HepG2 (cell line): Measurements from ENCODE around the gene LGI4. TPM values are rescaled to one million over a fixed set of nuclear protein-coding genes. Genes with fewer than 3 reads are reported as not detected.
A peak's percentile ranks its signal among the peaks of the same experiment; 100 is the strongest.

Experiments
- ATAC-seq: fragments of 200-7000 bp; cut with Tn5 transposase; 3 replicates; pipeline ENCODE4 v1.9.1; 2020; ENCODE audit warnings: mild to moderate bottlenecking, moderate library complexity
- BruUV-seq: library from RNA; stranded (reverse); fragments of 400-500 nt; replicated peaks from 2 replicates; lab custom pipeline; 2021; lab: Mats Ljungman, UMichigan
- CTCF ChIA-PET: fragments of 300-600 bp; formaldehyde crosslinking; extraction: SDS; loops from one replicate; lab custom pipeline; 2021; ENCODE audit warnings: low total read pairs, inconsistent platforms, low intra/inter-chr PET ratio; lab: Yijun Ruan, JAX
- POLR2A ChIA-PET: fragments of 350-600 bp; sonication (Branson Sonifier 250); formaldehyde crosslinking; loops from one replicate; lab custom pipeline; 2020; ENCODE audit warnings: antibody characterized with exemption, inconsistent platforms; lab: Yijun Ruan, JAX
- DNase-seq: peaks from one replicate; pipeline ENCODE4 v3.0.0-alpha.2; 2015; ENCODE audit warnings: low spot score
- FAIRE-seq: peaks from 3 replicates; lab custom pipeline; 2011; peaks lifted over from hg19 to GRCh38; lab: Jason Lieb, UNC
- H2AFZ ChIP-seq: one replicate; pipeline ENCODE4 v1.6.1; 2011; ENCODE audit warnings: low read length, inconsistent platforms
- H3K27ac ChIP-seq: fragments of 300-600 bp; 3 replicates; pipeline ENCODE4 v1.8.0; 2011; ENCODE audit warnings: mixed run types, mild to moderate bottlenecking, mixed read lengths, low read length, inconsistent platforms; ENCODE audit not compliant: insufficient read depth; ENCODE audit errors: extremely low read length
- H3K27me3 ChIP-seq, 2 experiments: fragments of 200-600 bp in 1 of 2; 2 replicates in 1 of 2; 3 replicates in 1 of 2; pipeline versions ENCODE4 v1.6.0 to v1.8.0; 2011; ENCODE audit warnings: low read length in 2 of 2, mild to moderate bottlenecking in 2 of 2, moderate library complexity in 2 of 2, inconsistent platforms in 1 of 2; ENCODE audit not compliant: insufficient read depth in 2 of 2, control insufficient read depth in 1 of 2
- H3K36me3 ChIP-seq, 2 experiments: fragments of 200-600 bp in 1 of 2; replicated peaks in 1 of 2; 2 replicates in 1 of 2; 3 replicates in 1 of 2; pipeline versions ENCODE4 v1.5.1 to v1.8.0; 2011; ENCODE audit warnings: low read length in 2 of 2, inconsistent platforms in 1 of 2; ENCODE audit not compliant: insufficient read depth in 2 of 2, control insufficient read depth in 1 of 2
- H3K4me1 ChIP-seq: 2 replicates; pipeline ENCODE4 v1.5.1; 2012; ENCODE audit warnings: low read length, inconsistent platforms; ENCODE audit not compliant: insufficient read depth
- H3K4me2 ChIP-seq: 2 replicates; pipeline ENCODE4 v1.6.0; 2011; ENCODE audit warnings: low read depth, low read length, inconsistent platforms
- H3K4me3 ChIP-seq, 3 experiments: fragments of 200-600 bp in 1 of 3; sonication (generic), shearing (Covaris generic) in 1 of 3; replicated peaks in 1 of 3; 2 replicates each; pipeline ENCODE4 v1.5.1; 2011 to 2016; ENCODE audit warnings: low read length in 3 of 3, inconsistent platforms in 2 of 3, low read depth in 2 of 3, mild to moderate bottlenecking in 2 of 3, control low read depth in 1 of 3, mixed read lengths in 1 of 3; ENCODE audit not compliant: insufficient read depth in 1 of 3
- H3K79me2 ChIP-seq: one replicate; pipeline ENCODE4 v1.6.1; 2011; ENCODE audit warnings: low read length, inconsistent platforms; ENCODE audit not compliant: insufficient read depth
- H3K9ac ChIP-seq: 2 replicates; pipeline ENCODE4 v1.6.0; 2011; ENCODE audit warnings: mild to moderate bottlenecking, low read depth, low read length, inconsistent platforms; ENCODE audit not compliant: insufficient read depth
- H3K9me3 ChIP-seq: 2 replicates; pipeline ENCODE4 v1.5.1; 2012; ENCODE audit warnings: mild to moderate bottlenecking, low read length
- H4K20me1 ChIP-seq: 2 replicates; pipeline ENCODE4 v1.6.0; 2011; ENCODE audit warnings: inconsistent platforms, mild to moderate bottlenecking, low read length, moderate library complexity; ENCODE audit not compliant: insufficient read depth
- FOSL2 ChIP-seq: sonication (generic); formaldehyde crosslinking; IDR thresholded peaks from 2 replicates; pipeline ENCODE4 v1.4.0; 2020; ENCODE audit warnings: missing genetic modification reagents
- HES4 ChIP-seq: sonication (generic); formaldehyde crosslinking; IDR thresholded peaks from 2 replicates; pipeline ENCODE4 v1.9.0; 2021; ENCODE audit warnings: mild to moderate bottlenecking, missing genetic modification reagents, borderline replicate concordance
- HIVEP1 ChIP-seq: sonication (generic); formaldehyde crosslinking; IDR thresholded peaks from 2 replicates; pipeline ENCODE4 v1.4.0; 2020; ENCODE audit warnings: mild to moderate bottlenecking, missing genetic modification reagents
- ONECUT2 ChIP-seq: sonication (generic); formaldehyde crosslinking; IDR thresholded peaks from 2 replicates; pipeline ENCODE4 v1.4.0; 2020; ENCODE audit warnings: missing genetic modification reagents
- PAX8 ChIP-seq: sonication (generic); formaldehyde crosslinking; IDR thresholded peaks from 2 replicates; pipeline ENCODE4 v1.8.0; 2022; ENCODE audit warnings: mild to moderate bottlenecking, missing genetic modification reagents, borderline replicate concordance
- PHF20 ChIP-seq: sonication (generic); formaldehyde crosslinking; IDR thresholded peaks from 2 replicates; pipeline ENCODE4 v1.5.0; 2020; ENCODE audit warnings: mild to moderate bottlenecking, missing genetic modification reagents
- PTBP1 ChIP-seq: fragments of 200-400 bp; formaldehyde crosslinking; IDR thresholded peaks from 2 replicates; pipeline ENCODE4 v1.6.1; 2018; ENCODE audit warnings: low read length, low read depth; ENCODE audit not compliant: poor library complexity, severe bottlenecking
- ZBTB33 ChIP-seq: sonication (generic); formaldehyde crosslinking; IDR thresholded peaks from 2 replicates; pipeline ENCODE4 v1.4.0; 2020; ENCODE audit warnings: missing genetic modification reagents
- ZNF136 ChIP-seq: sonication (generic); formaldehyde crosslinking; IDR thresholded peaks from 2 replicates; pipeline ENCODE4 v1.8.1; 2022; ENCODE audit warnings: low read depth, mild to moderate bottlenecking, moderate library complexity, missing genetic modification reagents
- ZNF280B ChIP-seq: sonication (generic); formaldehyde crosslinking; IDR thresholded peaks from 2 replicates; pipeline ENCODE4 v1.5.0; 2020; ENCODE audit warnings: missing genetic modification reagents, mild to moderate bottlenecking, borderline replicate concordance
- ZNF432 ChIP-seq: sonication (generic); formaldehyde crosslinking; IDR thresholded peaks from 2 replicates; pipeline ENCODE4 v1.5.0; 2020; ENCODE audit warnings: missing genetic modification reagents, mild to moderate bottlenecking, borderline replicate concordance
- ZNF598 ChIP-seq: sonication (generic); formaldehyde crosslinking; IDR thresholded peaks from 2 replicates; pipeline ENCODE4 v1.5.1; 2020; ENCODE audit warnings: mild to moderate bottlenecking, missing genetic modification reagents, borderline replicate concordance
- ZNF639 ChIP-seq: conservative IDR thresholded peaks from 2 replicates; pipeline ENCODE4 v1.6.1; 2018; ENCODE audit warnings: missing genetic modification reagents
- ZNF879 ChIP-seq: sonication (generic); formaldehyde crosslinking; IDR thresholded peaks from 2 replicates; pipeline ENCODE4 v1.8.1; 2023; ENCODE audit warnings: missing genetic modification reagents
- WGBS: methylation state at CpG from one replicate; pipeline ENCODE4 v1.1.6; 2017; ENCODE audit warnings: low lambda C conversion rate; 5-methylcytosine and 5-hydroxymethylcytosine counted together
- in situ Hi-C: cut with HindIII; loops from 2 replicates; pipeline ENCODE4 v1.10.0; 2017; ENCODE audit warnings: low pct_unique_long_range_greater_than_20kb; ENCODE audit not compliant: extremely low pct_ligation_motif_present
- intact Hi-C: fragments of 100-400 bp; cut with micrococcal nuclease; formaldehyde crosslinking; loops from one replicate; pipeline ENCODE4 v1.10.0; 2022; ENCODE audit not compliant: unreplicated experiment
- polyA plus RNA-seq, 8 experiments: library from polyadenylated mRNA; depleted of rRNA in 3 of 8; stranded (reverse) in 7 of 8; unstranded in 1 of 8; fragments of >200 nt; fragmentation: Illumina TruSeq in 4 of 8; extraction: Trizol in 4 of 8; gene quantifications; 2 replicates each; pipeline versions ENCODE4 v1.2.1 to v1.2.3, GENCODE V29; 2011 to 2016; ENCODE audit warnings: low read depth in 4 of 8, missing spikeins in 1 of 8, mixed read lengths in 1 of 8; ENCODE audit not compliant: insufficient read depth in 1 of 8
- total RNA-seq, 5 experiments: library from RNA; depleted of rRNA; stranded (reverse); fragments of >200 nt; fragmentation: Illumina TruSeq; extraction: Trizol; gene quantifications; 2 replicates each; pipeline ENCODE4 v1.2.3, GENCODE V29; 2016; ENCODE audit warnings: low read depth in 1 of 5

LGI4 gene
- total and polyA plus RNA-seq, 2 of the 13 experiments (the other 11 are each of a cell fraction or from before 2014, with no cell fraction given) = 2.8 TPM; not detected in 1

- POLR2A ChIA-PET = no interaction called here
- ATAC-seq = peak; percentile 56
Observed at GRCh38 chr19:35088131-35088913, 46.5 kb downstream of the LGI4 start.

More at GRCh38 chr19:35088131-35088913, 46.5 kb downstream of the LGI4 start:
- Histone ChIP-seq H3K9ac (no peak overlapping the region), H3K27ac (no peak overlapping the region), H3K79me2 (no peaks in the 10 kb centered on the region), H3K4me3 (no peak overlapping the region), H3K4me2 (no peak overlapping the region), H3K36me3 (no peaks in the 10 kb centered on the region), H3K4me1 (peaks cover 31% of the 10 kb centered on the region), H3K27me3 (peaks cover 0 to 18% of the 10 kb centered on the region in 2 experiments; a peak in 2 of 5 replicates), H2AFZ (no peak overlapping the region), H3K9me3 (no peaks in the 10 kb centered on the region), H4K20me1 (no peaks in the 10 kb centered on the region)
- CTCF ChIA-PET = no interaction called here
- no TSS peak for BruUV-seq
- intact Hi-C loops (no loop called here), in situ Hi-C loops (no loop called here)
- DNase-seq (no peak), FAIRE-seq (no peak)
- TF ChIP-seq ZNF639 (CRISPR knock-in tag) = no peak
- TF ChIP-seq HES4 (CRISPR knock-in tag) = no peak
- no peak for TF ChIP-seq ZNF598 (CRISPR knock-in tag)
- no peak for TF ChIP-seq ZNF136 (CRISPR knock-in tag)
- TF ChIP-seq ZNF280B = no peak
- TF ChIP-seq ZNF879 (CRISPR knock-in tag) = no peak
- no peak for TF ChIP-seq ONECUT2 (CRISPR knock-in tag)
- TF ChIP-seq FOSL2 (CRISPR knock-in tag) = 0 out of 2 replicates have a peak, but pooled peaks have one; percentile 31
- TF ChIP-seq ZBTB33 (CRISPR knock-in tag) = peak; percentile 76
- no peak for TF ChIP-seq HIVEP1 (CRISPR knock-in tag)
- TF ChIP-seq PHF20 = no peak
- TF ChIP-seq PAX8 = no peak
- TF ChIP-seq ZNF432 = no peak
- TF ChIP-seq PTBP1 = no peak
- WGBS = 29% methylated on average over 6 of the region's 8 CpGs
